Thyroid gland (tissue), 4 donors: ENCODE results near the gene TCF7L2. TPM values are rescaled to one million over a fixed set of nuclear protein-coding genes. Genes with fewer than 3 reads are reported as not detected.

ENCODE experiments used
- DNase-seq, 2 donors: peaks; one replicate each; pipeline ENCODE4 v3.0.0-alpha.2; 2019
- H3K27ac ChIP-seq, 3 donors: fragments of 200-600 bp; sonication (generic); 1 replicate in 2 of 3; 2 replicates in 1 of 3; pipeline ENCODE4 v1.5.1; 2016 to 2019; ENCODE audit warnings: mild to moderate bottlenecking in 1 of 3, moderate library complexity in 1 of 3
- H3K27me3 ChIP-seq: fragments of 200-600 bp; sonication (generic); one replicate; pipeline ENCODE4 v1.5.1; 2019
- H3K36me3 ChIP-seq, 2 donors: fragments of 200-600 bp; sonication (generic); one replicate each; pipeline ENCODE4 v1.5.1; 2016 to 2019
- H3K4me1 ChIP-seq, 2 donors: fragments of 200-600 bp; sonication (generic); one replicate each; pipeline ENCODE4 v1.5.1; 2017 to 2019
- H3K4me3 ChIP-seq, 3 donors: fragments of 200-600 bp; sonication (generic); replicated peaks in 1 of 3; 1 replicate in 2 of 3; 2 replicates in 1 of 3; pipeline ENCODE4 v1.5.1; 2016; ENCODE audit warnings: mild to moderate bottlenecking in 1 of 3
- H3K9me3 ChIP-seq: fragments of 200-600 bp; sonication (generic); one replicate; pipeline ENCODE4 v1.5.1; 2017
- CTCF ChIP-seq, 6 experiments: fragments of 200-600 bp in 3 of 6; fragments of 450-650 bp in 3 of 6; sonication (generic) in 3 of 6; IDR thresholded peaks; one replicate each; pipeline ENCODE4 v1.5.1; 2016 to 2019; ENCODE audit warnings: antibody characterized with exemption in 6 of 6, mild to moderate bottlenecking in 2 of 6, inconsistent platforms in 1 of 6, moderate library complexity in 1 of 6
- POLR2A ChIP-seq, 2 donors: fragments of 450-650 bp; IDR thresholded peaks; one replicate each; pipeline ENCODE4 v1.6.1; 2017; ENCODE audit warnings: antibody characterized with exemption in 2 of 2, mild to moderate bottlenecking in 2 of 2, moderate library complexity in 1 of 2
- WGBS, 2 donors: methylation state at CpG; one replicate each; pipeline ENCODE4 v1.1.5; 2017; 5-methylcytosine and 5-hydroxymethylcytosine counted together
- intact Hi-C: fragments of 100-400 bp; cut with DNase I; formaldehyde crosslinking; loops from one replicate; pipeline ENCODE4 v1.15.1; 2023
- total RNA-seq, 4 donors: library from RNA; depleted of rRNA; stranded (reverse); fragments of >200 nt; gene quantifications; one replicate each; pipeline ENCODE4 v1.2.3, GENCODE V29; 2016

TCF7L2 gene
- total RNA-seq, 4 donors from 2014 or later: 16.2 to 67.1 (median 25.3) TPM

GRCh38 chr10:112926906-112927688 lies 22.9 kb upstream of the TCF7L2 start:
- no peaks in the 10 kb centered on the region for H3K36me3 ChIP-seq
- no peak for TF ChIP-seq POLR2A (IDR thresholded peaks at IDR 0.05)
- TF ChIP-seq CTCF (IDR thresholded peaks at IDR 0.05): no peak
- H3K9me3 ChIP-seq: no peaks in the 10 kb centered on the region
- no peak for DNase-seq
- no peak overlapping the region for H3K27ac ChIP-seq
- 91% methylated on average over 5 of the region's 5 CpGs for WGBS, 2 donors
- H3K4me3 ChIP-seq: no peak overlapping the region
- no peaks in the 10 kb centered on the region for H3K4me1 ChIP-seq
- intact Hi-C loops: no loop called here
- H3K27me3 ChIP-seq: no peaks in the 10 kb centered on the region

- no peaks in the 10 kb centered on the region for H3K36me3 ChIP-seq
- intact Hi-C loops: no loop called here
- H3K4me3 ChIP-seq: no peak overlapping the region
- no peaks in the 10 kb centered on the region for H3K9me3 ChIP-seq
- H3K27me3 ChIP-seq: no peaks in the 10 kb centered on the region
- no peak for DNase-seq
- no peaks in the 10 kb centered on the region for H3K4me1 ChIP-seq
- no peak overlapping the region for H3K27ac ChIP-seq
- WGBS, 2 donors: 80% methylated on average over 2 of the region's 2 CpGs
- TF ChIP-seq CTCF (IDR thresholded peaks at IDR 0.05): no peak
- TF ChIP-seq POLR2A (IDR thresholded peaks at IDR 0.05): no peak
These were observed 22.1 kb upstream of the TCF7L2 start for GRCh38 chr10:112927980-112928379.

GRCh38 chr10:112932658-112933057 lies 17.4 kb upstream of the TCF7L2 start:
- Histone ChIP-seq H3K27me3 (no peaks in the 10 kb centered on the region), H3K9me3 (no peaks in the 10 kb centered on the region), H3K27ac (no peak overlapping the region), H3K4me1 (no peaks in the 10 kb centered on the region), H3K4me3 (no peak overlapping the region), H3K36me3 (no peaks in the 10 kb centered on the region)
- intact Hi-C loops: no loop called here
- TF ChIP-seq POLR2A (IDR thresholded peaks at IDR 0.05) (no peak), CTCF (IDR thresholded peaks at IDR 0.05) (no peak)
- WGBS, 2 donors: 95% methylated on average over 4 of the region's 4 CpGs
- no peak for DNase-seq

- Histone ChIP-seq H3K4me1 (no peaks in the 10 kb centered on the region), H3K9me3 (no peaks in the 10 kb centered on the region), H3K27me3 (no peaks in the 10 kb centered on the region), H3K36me3 (no peaks in the 10 kb centered on the region), H3K27ac (no peak overlapping the region), H3K4me3 (no peak overlapping the region)
- intact Hi-C loops: no loop called here
- TF ChIP-seq CTCF (IDR thresholded peaks at IDR 0.05) (no peak), POLR2A (IDR thresholded peaks at IDR 0.05) (no peak)
- WGBS, 2 donors: 79 to 81% methylated on average over 2 of the region's 2 CpGs
- no peak for DNase-seq
These were observed 15.9 kb upstream of the TCF7L2 start for GRCh38 chr10:112934193-112934592.

GRCh38 chr10:112938808-112939482 lies 11.1 kb upstream of the TCF7L2 start:
- Histone ChIP-seq H3K9me3 (no peaks in the 10 kb centered on the region), H3K4me3 (no peak overlapping the region), H3K4me1 (no peaks in the 10 kb centered on the region), H3K36me3 (no peaks in the 10 kb centered on the region), H3K27me3 (no peaks in the 10 kb centered on the region), H3K27ac (no peak overlapping the region)
- WGBS, 2 donors: 81 to 87% methylated on average over 6 of the region's 6 CpGs
- intact Hi-C loops: no loop called here
- no peak for DNase-seq
- TF ChIP-seq CTCF (IDR thresholded peaks at IDR 0.05): no peak
- TF ChIP-seq POLR2A (IDR thresholded peaks at IDR 0.05): no peak
